ENCODE data around the gene MGAT4C. TPM values are rescaled to one million over a fixed set of nuclear protein-coding genes. Genes with fewer than 3 reads are reported as not detected.

The MGAT4C gene
- total RNA-seq, 4 donors from 2014 or later = under 0.01 to 0.60 (median 0.22) TPM; not detected in 1

GRCh38 chr12:86198696-86199444 lies 57.3 kb downstream of the MGAT4C start:
- no peaks in the 10 kb centered on the region for H3K27me3 ChIP-seq

GRCh38 chr12:86196465-86196864 lies 59.7 kb downstream of the MGAT4C start:
- no peak overlapping the region for H3K4me3 ChIP-seq
- H3K36me3 ChIP-seq = no peaks in the 10 kb centered on the region
- H3K27me3 ChIP-seq = no peaks in the 10 kb centered on the region
- no peaks in the 10 kb centered on the region for H3K4me1 ChIP-seq
- no peaks in the 10 kb centered on the region for H3K9me3 ChIP-seq
- TF ChIP-seq EP300 (IDR thresholded peaks at IDR 0.05) (no peak), CTCF (IDR thresholded peaks at IDR 0.05) (no peak), POLR2A (IDR thresholded peaks at IDR 0.05) (no peak)
- H3K27ac ChIP-seq = no peak overlapping the region
- WGBS, 2 donors = 68 to 74% methylated on average over 1 of the region's 1 CpG
- DNase-seq (ENCODE audit: low spot score in 2 of 2) = no peak

More at GRCh38 chr12:86198696-86199444, 57.3 kb downstream of the MGAT4C start:
- H3K4me3 ChIP-seq = no peak overlapping the region
- H3K4me1 ChIP-seq = no peaks in the 10 kb centered on the region
- TF ChIP-seq EP300 (IDR thresholded peaks at IDR 0.05) = no peak
- TF ChIP-seq POLR2A (IDR thresholded peaks at IDR 0.05) = no peak
- TF ChIP-seq CTCF (IDR thresholded peaks at IDR 0.05) = no peak
- H3K27ac ChIP-seq = no peak overlapping the region
- 75 to 80% methylated on average over 4 of the region's 4 CpGs for WGBS, 2 donors
- no peaks in the 10 kb centered on the region for H3K9me3 ChIP-seq
- DNase-seq (ENCODE audit: low spot score in 2 of 2) = no peak
- H3K36me3 ChIP-seq = no peaks in the 10 kb centered on the region

DNA sequence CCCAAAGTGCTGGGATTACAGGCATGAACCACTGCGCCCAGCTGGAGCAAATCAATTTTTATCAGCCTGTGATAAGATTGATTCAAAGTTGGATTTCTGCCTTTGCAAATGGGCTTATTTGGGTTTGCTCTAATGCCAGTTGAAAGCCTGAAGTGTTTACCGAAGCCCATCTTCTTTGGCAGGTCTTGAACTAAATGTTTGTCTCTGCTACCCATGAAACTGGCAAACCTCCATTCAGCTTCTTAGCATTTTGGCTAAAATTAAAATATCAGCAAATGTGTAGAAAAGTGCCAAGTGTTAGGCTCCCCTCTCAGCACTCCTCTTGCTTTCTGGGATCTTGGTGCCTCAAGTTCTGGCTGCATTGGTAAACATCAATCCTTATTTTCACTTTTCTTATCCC lies 61.5 kb downstream of the MGAT4C start:
- Histone ChIP-seq H3K9me3 (no peaks in the 10 kb centered on the region), H3K4me1 (no peaks in the 10 kb centered on the region), H3K4me3 (no peak overlapping the region), H3K36me3 (no peaks in the 10 kb centered on the region), H3K27me3 (no peaks in the 10 kb centered on the region), H3K27ac (no peak overlapping the region)
- TF ChIP-seq EP300 (IDR thresholded peaks at IDR 0.05) (no peak), POLR2A (IDR thresholded peaks at IDR 0.05) (no peak), CTCF (IDR thresholded peaks at IDR 0.05) (no peak)
- WGBS, 2 donors = 94 to 97% methylated on average over 2 of the region's 2 CpGs
- no peak for DNase-seq (ENCODE audit: low spot score in 2 of 2)

DNA sequence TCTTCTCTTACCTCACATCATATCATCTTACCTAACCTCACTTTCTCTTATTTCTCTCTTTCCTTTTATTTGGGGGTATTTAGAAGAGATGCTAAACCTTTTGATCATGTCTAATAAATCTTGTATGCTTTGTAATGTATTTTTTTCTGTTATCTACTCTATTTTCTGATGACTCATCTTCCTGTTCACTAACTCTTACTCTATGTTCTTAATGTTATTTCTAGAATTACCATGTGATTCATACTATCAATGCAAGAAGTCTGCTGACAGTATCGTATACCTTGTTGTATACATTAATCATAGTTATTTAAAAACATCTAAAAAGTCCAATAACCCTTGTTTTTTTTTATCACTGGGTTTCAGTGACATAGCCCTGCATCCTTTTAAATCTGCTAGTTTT lies 62.3 kb downstream of the MGAT4C start:
- no peak for DNase-seq (ENCODE audit: low spot score in 2 of 2)
- H3K27me3 ChIP-seq = no peaks in the 10 kb centered on the region
- no peak for TF ChIP-seq EP300 (IDR thresholded peaks at IDR 0.05)
- TF ChIP-seq CTCF (IDR thresholded peaks at IDR 0.05) = no peak
- TF ChIP-seq POLR2A (IDR thresholded peaks at IDR 0.05) = no peak
- H3K27ac ChIP-seq = no peak overlapping the region
- no peaks in the 10 kb centered on the region for H3K4me1 ChIP-seq
- 87 to 93% methylated on average over 1 of the region's 1 CpG for WGBS, 2 donors
- H3K36me3 ChIP-seq = no peaks in the 10 kb centered on the region
- no peaks in the 10 kb centered on the region for H3K9me3 ChIP-seq
- H3K4me3 ChIP-seq = no peak overlapping the region

DNA sequence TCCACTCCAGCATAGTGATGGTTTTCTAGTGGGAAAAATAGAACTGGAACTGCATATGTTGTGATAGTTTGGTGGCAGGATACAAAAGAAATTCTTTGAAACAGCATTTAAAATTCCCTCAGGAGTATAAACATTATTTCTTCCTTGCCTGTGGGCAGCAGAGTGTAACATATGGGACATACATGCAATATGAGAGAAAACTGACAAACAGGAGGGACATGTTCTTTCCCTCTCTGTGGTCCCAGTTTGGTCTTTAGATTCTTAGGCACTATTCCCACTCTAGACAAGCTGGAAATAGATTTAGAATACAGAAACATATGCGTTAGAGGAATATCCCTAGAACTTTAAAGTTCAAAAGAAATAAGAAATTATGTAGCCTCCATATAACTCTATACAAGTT lies 68.0 kb downstream of the MGAT4C start:
- H3K4me1 ChIP-seq = no peaks in the 10 kb centered on the region
- H3K27ac ChIP-seq = no peak overlapping the region
- DNase-seq (ENCODE audit: low spot score in 2 of 2) = no peak
- no peaks in the 10 kb centered on the region for H3K9me3 ChIP-seq
- H3K4me3 ChIP-seq = no peak overlapping the region
- WGBS, 2 donors = 63 to 64% methylated on average over 1 of the region's 1 CpG
- H3K27me3 ChIP-seq = no peaks in the 10 kb centered on the region
- no peaks in the 10 kb centered on the region for H3K36me3 ChIP-seq
- TF ChIP-seq CTCF (IDR thresholded peaks at IDR 0.05) = no peak

Measured in tibial nerve (tissue), 4 donors.